H1 (cell line): ENCODE measurements around the gene SYVN1. TPM values are rescaled to one million over a fixed set of nuclear protein-coding genes. Genes with fewer than 3 reads are reported as not detected.
A peak's percentile ranks its signal among the peaks of the same experiment; 100 is the strongest.

ENCODE experiments used
- CTCF ChIA-PET: fragments of 300-600 bp; sonication (Branson Sonifier 250); formaldehyde crosslinking; loops from one replicate; lab custom pipeline; 2021; ENCODE audit not compliant: partially characterized antibody; lab: Charles Lee
- POLR2A ChIA-PET: fragments of 300-600 bp; sonication (Branson Sonifier 250); formaldehyde crosslinking; loops from one replicate; lab custom pipeline; 2021; ENCODE audit warnings: inconsistent platforms; ENCODE audit not compliant: partially characterized antibody; lab: Charles Lee
- DNase-seq, 2 experiments: peaks; one replicate each; pipeline versions ENCODE4 v3.0.0 to v3.0.0-alpha.2; 2010 to 2022; ENCODE audit warnings: low spot score in 2 of 2, low read depth in 1 of 2, mixed read lengths in 1 of 2
- FAIRE-seq: peaks from 2 replicates; lab custom pipeline; 2011; peaks lifted over from hg19 to GRCh38; lab: Jason Lieb, UNC
- H2AFZ ChIP-seq: 2 replicates; pipeline ENCODE4 v1.8.1; 2012; ENCODE audit warnings: low read length, inconsistent platforms
- H2AK5ac ChIP-seq: 2 replicates; pipeline ENCODE4 v1.6.1; 2013; ENCODE audit warnings: low read depth, low read length
- H2BK120ac ChIP-seq: replicated peaks from 2 replicates; pipeline ENCODE3; 2013; ENCODE audit warnings: low read depth, low read length, inconsistent platforms
- H2BK12ac ChIP-seq: 2 replicates; pipeline ENCODE4 v1.6.1; 2013; ENCODE audit warnings: low read depth, low read length
- H2BK15ac ChIP-seq: 2 replicates; pipeline ENCODE4 v1.6.1; 2013; ENCODE audit warnings: low read length
- H2BK20ac ChIP-seq: 2 replicates; pipeline ENCODE4 v1.6.1; 2013; ENCODE audit warnings: low read length
- H2BK5ac ChIP-seq: 2 replicates; pipeline ENCODE4 v1.6.1; 2013; ENCODE audit warnings: low read depth, low read length
- H3K14ac ChIP-seq: 2 replicates; pipeline ENCODE4 v1.6.1; 2013; ENCODE audit warnings: inconsistent platforms; ENCODE audit not compliant: insufficient read length
- H3K18ac ChIP-seq: 2 replicates; pipeline ENCODE4 v1.6.1; 2013; ENCODE audit warnings: low read length; ENCODE audit errors: extremely low read depth
- H3K23ac ChIP-seq: 2 replicates; pipeline ENCODE4 v1.6.1; 2013; ENCODE audit warnings: inconsistent platforms; ENCODE audit not compliant: insufficient read length
- H3K23me2 ChIP-seq: 2 replicates; pipeline ENCODE4 v1.6.1; 2013; ENCODE audit warnings: low read depth, low read length
- H3K27ac ChIP-seq: 2 replicates; pipeline ENCODE4 v1.6.1; 2011; ENCODE audit warnings: low read depth, low read length, inconsistent platforms
- H3K27me3 ChIP-seq, 4 experiments: replicated peaks in 1 of 4; 1 replicate in 1 of 4; 2 replicates in 3 of 4; pipeline versions ENCODE4 v1.6.1 to v1.8.1; 2011 to 2013; ENCODE audit warnings: low read length in 3 of 4, mild to moderate bottlenecking in 3 of 4, inconsistent platforms in 2 of 4, mixed read lengths in 2 of 4, moderate library complexity in 1 of 4; ENCODE audit not compliant: control insufficient read depth in 3 of 4, insufficient read depth in 3 of 4; ENCODE audit errors: extremely low read depth in 1 of 4
- H3K36me3 ChIP-seq, 4 experiments: 2 replicates each; pipeline versions ENCODE4 v1.6.1 to v1.8.1; 2011 to 2013; ENCODE audit warnings: mild to moderate bottlenecking in 4 of 4, low read length in 3 of 4, moderate library complexity in 2 of 4, control low read depth in 1 of 4, inconsistent platforms in 1 of 4; ENCODE audit not compliant: insufficient read depth in 4 of 4, control insufficient read depth in 2 of 4
- H3K4ac ChIP-seq: replicated peaks from 2 replicates; pipeline ENCODE3; 2013; ENCODE audit warnings: low read length, low read depth, mixed read lengths, inconsistent platforms; ENCODE audit not compliant: insufficient read length
- H3K4me1 ChIP-seq, 4 experiments: replicated peaks in 1 of 4; 1 replicate in 1 of 4; 2 replicates in 3 of 4; pipeline versions ENCODE4 v1.6.1 to v1.8.1; 2011 to 2013; ENCODE audit warnings: low read length in 3 of 4, inconsistent platforms in 2 of 4, mixed read lengths in 1 of 4; ENCODE audit not compliant: insufficient read depth in 4 of 4, control insufficient read depth in 3 of 4
- H3K4me2 ChIP-seq, 2 experiments: 2 replicates each; pipeline versions ENCODE4 v1.6.1 to v1.8.1; 2011 to 2013; ENCODE audit warnings: low read depth in 2 of 2, low read length in 2 of 2, control low read depth in 1 of 2, inconsistent platforms in 1 of 2, mild to moderate bottlenecking in 1 of 2; ENCODE audit not compliant: insufficient read depth in 1 of 2
- H3K4me3 ChIP-seq, 4 experiments: fragments of 200-600, 300-600 bp in 1 of 4; sonication (generic), shearing (Covaris generic), sonication (Bioruptor Twin) in 1 of 4; 2 replicates each; pipeline versions ENCODE4 v1.5.1 to v1.8.1; 2011 to 2016; ENCODE audit warnings: low read length in 4 of 4, low read depth in 3 of 4, control low read depth in 2 of 4, inconsistent platforms in 2 of 4, mild to moderate bottlenecking in 2 of 4, mixed read lengths in 1 of 4, moderate library complexity in 1 of 4; ENCODE audit not compliant: insufficient read depth in 2 of 4; ENCODE audit errors: extremely low read depth in 1 of 4
- H3K56ac ChIP-seq: replicated peaks from 2 replicates; pipeline ENCODE3; 2013; ENCODE audit warnings: low read depth, mild to moderate bottlenecking, mixed read lengths, low read length, inconsistent platforms; ENCODE audit not compliant: insufficient read length
- H3K79me1 ChIP-seq: 2 replicates; pipeline ENCODE4 v1.6.1; 2013; ENCODE audit warnings: low read depth, low read length, control low read depth
- H3K79me2 ChIP-seq, 2 experiments: 2 replicates each; pipeline versions ENCODE4 v1.6.1 to v1.8.1; 2012 to 2013; ENCODE audit warnings: low read length in 2 of 2, mild to moderate bottlenecking in 2 of 2, inconsistent platforms in 1 of 2; ENCODE audit not compliant: insufficient read depth in 2 of 2, control insufficient read depth in 1 of 2
- H3K9ac ChIP-seq, 4 experiments: replicated peaks in 1 of 4; 1 replicate in 1 of 4; 2 replicates in 3 of 4; pipeline versions ENCODE4 v1.6.1 to v1.8.1; 2011 to 2013; ENCODE audit warnings: low read depth in 3 of 4, low read length in 3 of 4, control low read depth in 2 of 4, mild to moderate bottlenecking in 2 of 4, moderate library complexity in 2 of 4, inconsistent platforms in 1 of 4; ENCODE audit errors: extremely low read depth in 1 of 4
- H3K9me3 ChIP-seq, 2 experiments: 2 replicates each; pipeline versions ENCODE4 v1.6.1 to v1.8.1; 2012 to 2013; ENCODE audit warnings: mild to moderate bottlenecking in 2 of 2, moderate library complexity in 2 of 2, control low read depth in 1 of 2, inconsistent platforms in 1 of 2, low read depth in 1 of 2, low read length in 1 of 2, mixed read lengths in 1 of 2; ENCODE audit not compliant: insufficient read depth in 2 of 2
- H4K20me1 ChIP-seq, 2 experiments: replicated peaks in 1 of 2; 2 replicates each; pipeline versions ENCODE3 to v1.8.1; 2011 to 2013; ENCODE audit warnings: inconsistent platforms in 2 of 2, low read length in 2 of 2, mild to moderate bottlenecking in 1 of 2; ENCODE audit not compliant: insufficient read depth in 2 of 2, control insufficient read depth in 1 of 2
- H4K5ac ChIP-seq: 2 replicates; pipeline ENCODE4 v1.6.1; 2013; ENCODE audit warnings: low read length, low read depth, mixed read lengths, inconsistent platforms; ENCODE audit not compliant: insufficient read length
- H4K8ac ChIP-seq: 2 replicates; pipeline ENCODE4 v1.8.0; 2013; ENCODE audit warnings: mild to moderate bottlenecking, moderate library complexity, low read length, inconsistent platforms; ENCODE audit not compliant: insufficient read depth; ENCODE audit errors: extremely low read depth
- H4K91ac ChIP-seq: replicated peaks from 2 replicates; pipeline ENCODE3; 2013; ENCODE audit warnings: low read length, mixed read lengths, inconsistent platforms; ENCODE audit not compliant: insufficient read length
- MAFK ChIP-seq: IDR thresholded peaks from 2 replicates; pipeline ENCODE4 v1.6.1; 2012; ENCODE audit warnings: low read depth, mild to moderate bottlenecking, improper control_type of control experiment, low read length
- SIN3A ChIP-seq, 2 experiments: IDR thresholded peaks in 1 of 2; conservative IDR thresholded peaks in 1 of 2; 2 replicates each; pipeline ENCODE4 v1.6.1; 2011 to 2012; ENCODE audit warnings: low read length in 2 of 2, improper control_type of control experiment in 1 of 2, low read depth in 1 of 2, mild to moderate bottlenecking in 1 of 2
- WGBS, 2 experiments: shearing (Covaris generic) in 1 of 2; methylation state at CpG; one replicate each; pipeline versions ENCODE4 v1.1.6 to v1.1.7; 2013 to 2015; ENCODE audit warnings: low lambda C conversion rate in 2 of 2, mixed read lengths in 2 of 2, inconsistent platforms in 1 of 2, low coverage in 1 of 2, missing lambda C conversion rate in 1 of 2; ENCODE audit not compliant: insufficient replicate concordance in 2 of 2, insufficient coverage in 1 of 2, insufficient read length in 1 of 2; ENCODE audit errors: extremely low coverage in 1 of 2, missing lambda C conversion rate in 1 of 2; 5-methylcytosine and 5-hydroxymethylcytosine counted together
- polyA plus RNA-seq, 7 experiments: library from polyadenylated mRNA; depleted of rRNA in 3 of 7; stranded (reverse) in 5 of 7; unstranded in 2 of 7; fragments of >200 nt in 5 of 7; fragments of 200-250 nt in 2 of 7; gene quantifications; 1 replicate in 5 of 7; 2 replicates in 1 of 7; 4 replicates in 1 of 7; pipeline versions ENCODE4 v1.2.1 to v1.2.3, GENCODE V29; 2011 to 2013; ENCODE audit warnings: missing spikeins in 2 of 7, mixed read lengths in 2 of 7
- total RNA-seq: library from RNA; stranded (reverse); fragmentation: NEBNext Ultra II Directional; extraction: Animal tissue kit (Norgen Biotek cat#: 25700); gene quantifications from 2 replicates; pipeline ENCODE4 v1.2.1, GENCODE V29; 2021

The SYVN1 gene
- total and polyA plus RNA-seq, 2 of the 8 experiments (the other 6 are each of a cell fraction or from before 2014, with no cell fraction given) = 27.8 to 29.4 TPM

DNA sequence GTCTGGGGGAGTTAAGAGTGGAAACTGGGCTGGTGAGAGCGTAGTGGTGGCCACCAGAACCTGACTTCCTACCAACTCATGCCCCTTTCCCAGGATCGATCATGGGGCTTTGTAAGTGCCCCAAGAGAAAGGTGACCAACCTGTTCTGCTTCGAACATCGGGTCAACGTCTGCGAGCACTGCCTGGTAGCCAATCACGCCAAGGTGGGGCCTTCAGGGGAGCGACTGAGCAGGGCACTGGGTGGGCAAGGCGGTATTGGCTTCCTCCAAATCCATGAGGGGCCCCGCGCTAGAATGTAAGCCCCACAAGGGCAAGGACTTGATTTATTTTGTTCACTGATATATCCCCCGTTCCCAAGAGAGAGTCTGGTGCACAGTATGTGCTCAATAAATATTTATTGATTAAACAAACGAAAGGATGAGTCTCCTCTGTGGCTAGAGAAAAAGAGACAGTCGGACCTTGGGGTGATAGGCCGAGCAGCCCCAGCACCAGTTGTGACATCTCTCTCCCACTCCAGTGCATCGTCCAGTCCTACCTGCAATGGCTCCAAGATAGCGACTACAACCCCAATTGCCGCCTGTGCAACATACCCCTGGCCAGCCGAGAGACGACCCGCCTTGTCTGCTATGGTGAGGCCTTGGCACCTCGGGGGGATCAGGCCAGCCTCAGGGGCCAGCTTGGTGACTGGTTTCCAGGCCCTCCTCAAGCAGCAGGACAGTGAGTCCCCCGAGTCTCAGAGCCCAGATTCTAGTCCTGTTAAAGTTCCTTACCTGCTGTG, 49.5 kb downstream of the SYVN1 start:
- H3K4me2 ChIP-seq = peak overlapping the region; percentile 88 to 98
- H3K18ac ChIP-seq = no peak overlapping the region
- peak overlapping the region; percentile 84 for H3K27ac ChIP-seq
- H3K14ac ChIP-seq = no peak overlapping the region
- peaks cover 22% of the 10 kb centered on the region for H3K79me1 ChIP-seq
- peaks cover 14 to 29% (median 24%) of the 10 kb centered on the region in 4 experiments for H3K36me3 ChIP-seq
- peaks cover 0 to 9% (median 4%) of the 10 kb centered on the region in 4 experiments; a peak in 5 of 7 replicates for H3K4me1 ChIP-seq
- H3K9ac ChIP-seq = peak overlapping the region; percentile 34 to 90 (median 81)
- ChIA-PET POLR2A (interaction anchor here (0.7 to 16.8 kb wide), 6 partner anchors 11 to 43 kb away, joined by 3 to 230 read pairs (median 8); partner anchors contain the start of genes CDCA5, FAU, MRPL49 and VPS51), CTCF (interaction anchor here (0.9 to 2.3 kb wide), 2 partner anchors 26 to 198 kb away, joined by 4 to 7 read pairs; no protein-coding TSS in a partner anchor)
- H3K23me2 ChIP-seq = peaks cover 8% of the 10 kb centered on the region
- 0 out of 2 replicates have a peak overlapping the region, but pooled peaks have one; percentile 77 for H4K8ac ChIP-seq
- FAIRE-seq = no peak
- peak overlapping the region; percentile 90 for H2BK5ac ChIP-seq
- H3K4me3 ChIP-seq = peak overlapping the region; percentile 92 to 99 (median 98)
- peak overlapping the region; percentile 77; the same call in 1 of the 2 replicates for H2BK12ac ChIP-seq
- H4K5ac ChIP-seq = peak overlapping the region; percentile 45
- no peak overlapping the region for H3K23ac ChIP-seq
- peaks cover 10 to 33% of the 10 kb centered on the region in 2 experiments for H3K79me2 ChIP-seq
- H4K91ac ChIP-seq = no peak overlapping the region
- peaks cover 0 to 4% of the 10 kb centered on the region in 2 experiments for H4K20me1 ChIP-seq
- no peak overlapping the region for H2BK120ac ChIP-seq
- H3K27me3 ChIP-seq = no peaks in the 10 kb centered on the region
- H2AK5ac ChIP-seq = no peak overlapping the region
- H2AFZ ChIP-seq = 0 out of 2 replicates have a peak overlapping the region, but pooled peaks have one; percentile 8
- no peak overlapping the region for H2BK20ac ChIP-seq
- peak overlapping the region; percentile 27 for H3K4ac ChIP-seq
- 0 out of 2 replicates have a peak overlapping the region, but pooled peaks have one; percentile 31 for H2BK15ac ChIP-seq
- 58% methylated on average over 22 of the region's 23 CpGs; no CpG with 5 or more reads in 1 of the 2 experiments for WGBS, 2 experiments
- DNase-seq = no peak
- H3K9me3 ChIP-seq = no peaks in the 10 kb centered on the region
- TF ChIP-seq SIN3A (conservative IDR thresholded peaks at IDR 0.05 in 1 of 2, IDR thresholded peaks at IDR 0.05 in 1 of 2; ENCODE audit: low read depth in 1 of 2, low read length in 2 of 2) (0 out of 4 replicates have a peak, but pooled peaks of 1 of the 2 experiments have one; percentile 2), MAFK (no peak)
- peak overlapping the region; percentile 35 for H3K56ac ChIP-seq
